Measurements from ENCODE around the gene PCDHB16. TPM values are rescaled to one million over a fixed set of nuclear protein-coding genes. Genes with fewer than 3 reads are reported as not detected.
A peak's percentile ranks its signal among the peaks of the same experiment; 100 is the strongest.
"Not testable (repeated sequence)": the region's sequence is repeated elsewhere in the genome, so short reads cannot be mapped to it uniquely, and the experiment has no call there.

The PCDHB16 gene
- total RNA-seq, result 0.58 TPM

DNA sequence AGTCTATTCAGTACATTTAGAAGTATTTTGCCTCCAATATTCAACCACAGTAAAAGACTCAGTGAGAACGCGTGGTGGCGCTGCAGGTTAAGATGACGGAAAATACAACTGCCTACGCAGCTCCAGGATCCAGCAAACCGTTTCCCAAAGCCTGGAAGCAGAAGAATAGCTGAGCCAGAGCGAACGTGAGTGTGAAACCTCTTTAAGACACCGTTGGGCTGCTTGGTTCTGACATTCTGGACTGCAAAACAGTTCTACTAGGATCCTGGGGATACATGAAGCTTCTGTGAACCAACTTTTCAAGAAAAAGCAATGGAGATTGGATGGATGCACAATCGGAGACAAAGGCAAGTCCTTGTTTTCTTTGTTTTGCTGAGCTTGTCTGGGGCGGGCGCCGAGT, at the start of gene PCDHB16:
Gene PCDHB16, plus strand, starts transcription at position 140 of the 400 bp plus-strand sequence. Its CDS starts 173 bp downstream, at position 313.
- DNase-seq (ENCODE audit: low spot score) (no peak), ATAC-seq (no peak)

DNA sequence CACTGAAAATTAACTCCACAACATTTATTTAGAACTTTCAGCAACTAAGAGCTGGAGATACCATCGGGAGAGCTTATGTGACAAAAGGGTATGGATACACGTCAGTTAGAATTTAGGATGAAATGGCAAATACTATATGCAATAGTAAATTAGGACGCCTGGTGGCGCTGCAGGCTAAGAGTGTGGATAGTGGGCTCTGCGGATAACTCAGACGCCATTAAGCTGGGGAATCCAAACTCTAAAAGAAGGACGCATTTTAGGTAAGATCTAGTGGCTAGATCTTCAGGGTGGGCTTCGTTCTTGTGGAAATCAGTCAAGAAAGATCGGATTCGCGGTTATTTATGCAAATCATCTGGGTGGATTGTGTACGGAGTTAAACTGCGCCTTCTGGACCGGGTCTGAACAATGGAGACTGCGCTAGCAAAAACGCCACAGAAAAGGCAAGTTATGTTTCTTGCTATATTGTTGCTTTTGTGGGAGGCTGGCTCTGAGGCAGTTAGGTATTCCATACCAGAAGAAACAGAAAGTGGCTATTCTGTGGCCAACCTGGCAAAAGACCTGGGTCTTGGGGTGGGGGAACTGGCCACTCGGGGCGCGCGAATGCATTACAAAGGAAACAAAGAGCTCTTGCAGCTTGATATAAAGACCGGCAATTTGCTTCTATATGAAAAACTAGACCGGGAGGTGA, 47.0 kb upstream of the PCDHB16 start, which contains the start of gene PCDHB5:
Gene PCDHB5, plus strand, starts transcription at position 177 of the 688 bp plus-strand sequence. Its CDS starts 229 bp downstream, at position 406.
- DNase-seq (ENCODE audit: low spot score), result no peak

DNA sequence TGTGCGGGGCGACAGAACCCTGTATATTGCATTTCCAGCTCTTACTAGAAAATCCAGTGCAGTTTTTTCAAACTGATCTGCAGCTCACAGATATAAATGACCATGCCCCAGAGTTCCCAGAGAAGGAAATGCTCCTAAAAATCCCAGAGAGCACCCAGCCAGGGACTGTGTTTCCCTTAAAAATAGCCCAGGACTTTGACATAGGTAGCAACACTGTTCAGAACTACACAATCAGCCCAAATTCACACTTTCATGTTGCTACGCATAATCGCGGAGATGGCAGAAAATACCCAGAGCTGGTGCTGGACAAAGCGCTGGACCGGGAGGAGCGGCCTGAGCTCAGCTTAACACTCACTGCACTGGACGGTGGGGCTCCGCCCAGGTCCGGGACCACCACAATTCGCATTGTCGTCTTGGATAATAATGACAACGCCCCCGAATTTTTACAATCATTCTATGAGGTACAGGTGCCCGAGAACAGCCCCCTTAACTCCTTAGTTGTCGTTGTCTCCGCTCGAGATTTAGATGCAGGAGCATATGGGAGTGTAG, 46.4 kb upstream of the PCDHB16 start:
- no peak for DNase-seq (ENCODE audit: low spot score)
- ATAC-seq, result no peak

More for the DNA sequence above, 47.0 kb upstream of the PCDHB16 start, which contains the start of gene PCDHB5:
- ATAC-seq, result peak; percentile 78

DNA sequence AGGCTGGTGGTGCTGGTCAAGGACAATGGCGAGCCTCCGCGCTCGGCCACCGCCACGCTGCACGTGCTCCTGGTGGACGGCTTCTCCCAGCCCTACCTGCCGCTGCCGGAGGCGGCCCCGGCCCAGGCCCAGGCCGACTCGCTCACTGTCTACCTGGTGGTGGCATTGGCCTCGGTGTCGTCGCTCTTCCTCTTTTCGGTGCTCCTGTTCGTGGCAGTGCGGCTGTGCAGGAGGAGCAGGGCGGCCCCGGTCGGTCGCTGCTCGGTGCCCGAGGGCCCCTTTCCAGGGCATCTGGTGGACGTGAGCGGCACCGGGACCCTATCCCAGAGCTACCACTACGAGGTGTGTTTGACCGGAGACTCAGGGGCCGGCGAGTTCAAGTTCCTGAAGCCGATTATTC, 44.8 kb upstream of the PCDHB16 start:
- ATAC-seq; DNase-seq (ENCODE audit: low spot score): not testable (repeated sequence)

DNA sequence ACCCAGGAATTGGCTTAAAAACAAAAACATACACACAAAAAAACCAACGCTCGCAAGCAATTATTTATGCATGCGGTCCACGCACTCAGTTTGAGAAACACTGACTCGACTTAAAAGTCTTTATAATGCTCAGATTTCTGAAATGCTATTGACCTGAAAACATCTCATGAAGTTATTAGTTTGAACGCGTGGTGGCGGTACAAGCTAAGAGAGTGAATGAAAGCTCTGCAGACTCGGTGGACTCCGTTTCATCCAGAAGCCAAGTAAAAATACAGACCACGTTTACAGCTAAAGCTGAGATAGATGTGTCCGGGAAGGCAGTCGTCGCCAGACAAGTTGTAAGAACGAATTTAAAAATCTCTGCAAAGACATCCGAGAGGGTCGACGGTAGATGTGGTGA, 32.4 kb upstream of the PCDHB16 start, which contains the start of gene PCDHB6:
Gene PCDHB6, plus strand, starts transcription at position 246 of the 400 bp plus-strand sequence. CDS start 201 bp downstream, outside the sequence.
- DNase-seq (ENCODE audit: low spot score) (no peak), ATAC-seq (no peak)

DNA sequence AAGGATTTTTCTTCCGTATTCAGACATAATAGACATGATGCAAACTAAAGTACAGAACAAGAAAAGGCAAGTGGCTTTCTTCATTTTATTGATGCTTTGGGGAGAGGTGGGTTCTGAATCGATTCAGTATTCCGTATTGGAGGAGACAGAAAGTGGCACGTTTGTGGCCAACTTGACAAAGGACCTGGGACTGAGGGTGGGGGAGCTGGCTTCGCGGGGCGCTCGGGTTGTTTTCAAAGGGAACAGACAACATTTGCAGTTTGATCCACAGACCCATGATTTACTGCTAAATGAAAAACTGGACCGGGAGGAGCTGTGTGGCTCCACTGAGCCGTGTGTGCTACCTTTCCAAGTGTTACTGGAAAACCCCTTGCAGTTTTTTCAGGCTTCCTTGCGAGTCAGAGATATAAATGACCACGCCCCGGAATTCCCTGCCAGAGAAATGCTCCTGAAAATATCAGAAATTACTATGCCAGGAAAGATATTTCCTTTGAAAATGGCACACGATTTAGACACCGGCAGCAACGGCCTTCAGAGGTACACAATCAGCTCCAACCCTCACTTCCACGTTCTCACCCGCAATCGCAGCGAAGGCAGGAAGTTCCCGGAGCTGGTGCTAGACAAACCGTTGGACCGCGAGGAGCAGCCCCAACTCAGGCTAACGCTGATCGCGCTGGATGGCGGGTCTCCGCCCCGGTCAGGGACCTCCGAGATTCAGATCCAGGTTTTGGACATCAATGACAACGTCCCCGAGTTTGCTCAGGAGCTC, 31.8 kb upstream of the PCDHB16 start:
- DNase-seq (ENCODE audit: low spot score) (no peak), ATAC-seq (no peak)

DNA sequence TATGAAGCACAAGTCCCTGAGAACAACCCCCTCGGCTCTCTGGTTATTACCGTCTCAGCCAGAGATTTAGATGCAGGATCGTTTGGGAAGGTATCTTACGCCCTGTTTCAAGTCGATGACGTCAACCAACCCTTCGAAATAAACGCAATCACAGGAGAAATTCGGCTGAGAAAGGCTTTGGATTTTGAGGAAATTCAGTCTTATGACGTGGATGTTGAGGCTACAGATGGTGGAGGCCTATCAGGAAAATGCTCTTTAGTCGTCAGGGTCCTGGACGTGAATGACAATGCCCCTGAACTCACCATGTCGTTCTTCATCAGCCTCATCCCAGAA, 31.2 kb upstream of the PCDHB16 start:
- no peak for ATAC-seq
- DNase-seq (ENCODE audit: low spot score), result no peak

DNA sequence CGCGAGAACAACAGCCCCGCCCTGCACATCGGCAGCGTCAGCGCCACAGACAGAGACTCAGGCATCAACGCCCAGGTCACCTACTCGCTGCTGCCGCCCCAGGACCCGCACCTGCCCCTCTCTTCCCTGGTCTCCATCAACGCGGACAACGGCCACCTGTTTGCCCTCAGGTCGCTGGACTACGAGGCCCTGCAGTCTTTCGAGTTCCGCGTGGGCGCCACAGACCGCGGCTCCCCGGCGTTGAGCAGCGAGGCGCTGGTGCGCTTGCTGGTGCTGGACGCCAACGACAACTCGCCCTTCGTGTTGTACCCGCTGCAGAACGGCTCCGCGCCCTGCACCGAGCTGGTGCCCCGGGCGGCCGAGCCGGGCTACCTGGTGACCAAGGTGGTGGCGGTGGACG, 30.6 kb upstream of the PCDHB16 start:
- not testable (repeated sequence) for ATAC-seq

DNA sequence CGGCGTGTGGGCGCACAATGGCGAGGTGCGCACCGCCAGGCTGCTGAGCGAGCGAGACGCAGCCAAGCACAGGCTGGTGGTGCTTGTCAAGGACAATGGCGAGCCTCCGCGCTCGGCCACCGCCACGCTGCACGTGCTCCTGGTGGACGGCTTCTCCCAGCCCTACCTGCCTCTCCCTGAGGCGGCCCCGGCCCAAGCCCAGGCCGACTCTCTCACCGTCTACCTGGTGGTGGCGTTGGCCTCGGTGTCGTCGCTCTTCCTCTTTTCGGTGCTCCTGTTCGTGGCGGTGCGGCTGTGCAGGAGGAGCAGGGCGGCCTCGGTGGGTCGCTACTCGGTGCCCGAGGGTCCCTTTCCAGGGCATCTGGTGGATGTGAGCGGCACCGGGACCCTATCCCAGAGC, 30.1 kb upstream of the PCDHB16 start:
- ATAC-seq; DNase-seq (ENCODE audit: low spot score): not testable (repeated sequence)

More for the DNA sequence above, 30.6 kb upstream of the PCDHB16 start:
- DNase-seq (ENCODE audit: low spot score), result not testable (repeated sequence)

DNA sequence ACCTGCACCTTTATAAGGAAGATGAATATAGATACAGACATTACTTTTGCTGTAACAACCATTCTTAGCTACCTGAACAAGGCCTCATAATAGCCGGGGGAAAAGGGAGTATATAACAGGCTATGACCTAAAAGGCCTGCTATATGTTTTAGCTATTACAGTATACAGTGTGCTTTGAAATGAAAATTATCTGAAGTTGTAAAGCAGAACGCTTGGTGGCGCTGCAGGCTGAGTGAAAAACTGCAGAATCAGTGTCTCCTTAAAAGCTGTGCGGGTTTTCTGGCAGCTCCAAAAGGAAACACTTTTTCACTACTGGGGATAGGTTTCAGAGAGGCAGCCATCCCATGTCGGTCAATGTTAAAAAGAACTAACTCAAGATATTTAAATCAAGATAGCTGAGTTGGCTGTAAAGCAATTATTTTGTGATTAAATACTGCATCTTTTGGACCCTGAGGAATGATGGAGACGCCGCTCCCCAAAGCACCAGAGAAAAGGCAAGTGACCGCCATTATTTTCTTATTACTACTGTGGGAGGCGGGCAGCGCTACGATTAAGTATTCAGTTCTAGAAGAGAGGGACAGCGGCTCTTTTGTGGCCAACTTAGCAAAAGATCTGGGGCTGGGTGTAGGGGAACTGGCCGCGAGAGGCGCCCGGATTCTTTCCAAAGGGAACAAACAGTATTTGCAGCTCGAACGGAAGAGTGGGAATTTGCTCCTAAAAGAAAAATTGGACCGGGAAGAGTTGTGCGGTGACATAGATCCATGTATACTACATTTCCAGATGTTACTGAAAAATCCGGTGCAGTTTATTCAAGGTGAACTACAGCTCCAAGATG, 26.4 kb upstream of the PCDHB16 start:
- ATAC-seq (no peak), DNase-seq (ENCODE audit: low spot score) (no peak)

DNA sequence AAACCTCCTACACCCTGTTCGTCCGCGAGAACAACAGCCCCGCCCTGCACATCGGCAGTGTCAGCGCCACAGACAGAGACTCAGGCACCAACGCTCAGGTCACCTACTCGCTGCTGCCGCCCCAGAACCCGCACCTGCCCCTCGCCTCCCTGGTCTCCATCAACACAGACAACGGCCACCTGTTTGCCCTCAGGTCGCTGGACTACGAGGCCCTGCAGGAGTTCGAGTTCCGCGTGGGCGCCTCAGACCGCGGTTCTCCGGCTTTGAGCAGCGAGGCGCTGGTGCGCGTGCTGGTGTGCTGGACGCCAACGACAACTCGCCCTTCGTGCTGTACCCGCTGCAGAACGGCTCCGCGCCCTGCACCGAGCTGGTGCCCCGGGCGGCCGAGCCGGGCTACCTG, 24.8 kb upstream of the PCDHB16 start:
- ATAC-seq; DNase-seq (ENCODE audit: low spot score): not testable (repeated sequence)

DNA sequence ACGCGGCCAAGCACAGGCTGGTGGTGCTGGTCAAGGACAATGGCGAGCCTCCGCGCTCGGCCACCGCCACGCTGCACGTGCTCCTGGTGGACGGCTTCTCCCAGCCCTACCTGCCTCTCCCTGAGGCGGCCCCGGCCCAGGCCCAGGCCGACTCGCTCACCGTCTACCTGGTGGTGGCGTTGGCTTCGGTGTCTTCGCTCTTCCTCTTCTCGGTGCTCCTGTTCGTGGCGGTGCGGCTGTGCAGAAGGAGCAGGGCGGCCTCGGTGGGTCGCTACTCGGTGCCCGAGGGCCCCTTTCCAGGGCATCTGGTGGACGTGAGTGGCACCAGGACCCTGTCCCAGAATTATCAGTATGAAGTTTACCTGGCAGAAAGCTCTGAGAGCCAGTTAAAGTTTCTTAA, 24.3 kb upstream of the PCDHB16 start:
- not testable (repeated sequence) for DNase-seq (ENCODE audit: low spot score); ATAC-seq

DNA sequence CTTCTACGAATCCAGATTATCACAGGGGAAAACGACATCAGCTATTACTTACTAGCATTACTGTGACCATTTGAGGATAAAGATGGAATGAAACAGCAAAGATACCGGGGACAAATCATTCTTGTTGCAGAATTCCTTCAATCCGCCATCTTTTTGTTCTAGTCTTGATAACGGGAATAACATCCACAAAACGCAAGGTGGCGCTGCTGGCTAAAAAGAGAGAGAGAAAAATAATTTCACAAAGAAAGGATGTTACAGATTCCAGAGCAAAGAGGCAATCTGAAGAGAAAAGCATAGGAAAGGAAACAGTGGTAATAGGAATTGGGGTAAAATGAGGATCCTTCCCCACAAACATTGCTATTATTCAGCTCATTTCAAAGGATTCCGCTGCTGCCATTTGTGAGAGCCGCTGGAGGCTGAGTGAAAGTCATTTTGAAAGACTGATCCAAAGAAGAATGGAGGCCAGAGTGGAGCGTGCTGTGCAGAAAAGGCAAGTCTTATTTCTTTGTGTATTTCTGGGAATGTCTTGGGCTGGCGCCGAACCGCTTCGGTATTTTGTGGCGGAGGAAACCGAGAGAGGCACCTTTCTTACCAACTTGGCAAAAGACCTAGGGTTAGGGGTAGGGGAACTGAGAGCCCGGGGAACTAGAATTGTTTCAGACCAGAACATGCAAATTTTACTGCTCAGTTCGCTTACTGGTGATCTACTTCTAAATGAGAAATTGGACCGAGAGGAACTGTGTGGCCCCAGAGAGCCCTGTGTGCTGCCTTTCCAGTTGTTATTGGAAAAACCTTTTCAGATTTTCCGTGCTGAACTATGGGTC, 9.6 kb upstream of the PCDHB16 start, which contains the start of gene PCDHB7:
Gene PCDHB7, plus strand, starts transcription at position 264 of the 824 bp plus-strand sequence. Its CDS starts 192 bp downstream, at position 456.
- no peak for ATAC-seq
- DNase-seq (ENCODE audit: low spot score), result no peak

DNA sequence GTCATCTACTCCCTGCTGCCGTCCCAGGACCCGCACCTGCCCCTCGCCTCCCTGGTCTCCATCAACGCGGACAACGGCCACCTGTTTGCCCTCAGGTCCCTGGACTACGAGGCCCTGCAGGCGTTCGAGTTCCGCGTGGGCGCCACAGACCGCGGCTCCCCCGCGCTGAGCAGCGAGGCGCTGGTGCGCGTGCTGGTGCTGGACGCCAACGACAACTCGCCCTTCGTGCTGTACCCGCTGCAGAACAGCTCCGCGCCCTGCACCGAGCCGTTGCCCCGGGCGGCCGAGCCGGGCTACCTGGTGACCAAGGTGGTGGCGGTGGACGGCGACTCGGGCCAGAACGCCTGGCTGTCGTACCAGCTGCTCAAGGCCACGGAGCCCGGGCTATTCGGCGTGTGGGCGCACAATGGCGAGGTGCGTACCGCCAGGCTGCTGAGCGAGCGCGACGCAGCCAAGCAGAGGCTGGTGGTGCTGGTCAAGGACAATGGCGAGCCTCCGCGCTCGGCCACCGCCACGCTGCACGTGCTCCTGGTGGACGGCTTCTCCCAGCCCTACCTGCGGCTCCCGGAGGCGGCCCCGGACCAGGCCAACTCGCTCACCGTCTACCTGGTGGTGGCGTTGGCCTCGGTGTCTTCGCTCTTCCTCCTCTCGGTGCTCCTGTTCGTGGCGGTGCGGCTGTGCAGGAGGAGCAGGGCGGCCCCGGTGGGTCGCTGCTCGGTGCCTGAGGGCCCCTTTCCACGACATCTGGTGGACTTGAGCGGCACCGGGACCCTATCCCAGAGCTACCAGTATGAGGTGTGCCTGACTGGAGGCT, 7.7 kb upstream of the PCDHB16 start:
- ATAC-seq; DNase-seq (ENCODE audit: low spot score): not testable (repeated sequence)

DNA sequence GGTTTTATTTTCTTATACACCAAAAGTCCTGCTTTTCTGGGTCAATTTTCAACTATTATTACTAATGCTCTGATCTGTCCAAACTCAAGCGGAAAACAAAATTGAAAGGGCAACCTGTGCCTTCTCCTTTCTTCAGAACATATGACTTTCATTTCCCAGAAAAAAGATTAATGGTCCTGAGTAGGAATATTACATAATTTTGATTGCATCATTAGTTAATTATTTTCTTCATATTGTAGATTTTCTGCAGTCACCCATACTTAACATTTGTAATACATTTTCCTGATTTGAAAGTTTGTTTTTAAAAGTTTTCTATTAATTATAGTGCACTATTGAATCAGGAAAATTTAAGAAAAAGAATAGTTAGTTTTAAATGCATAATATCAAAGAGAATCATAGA, 6.3 kb upstream of the PCDHB16 start:
- ATAC-seq, result no peak
- no peak for DNase-seq (ENCODE audit: low spot score)

DNA sequence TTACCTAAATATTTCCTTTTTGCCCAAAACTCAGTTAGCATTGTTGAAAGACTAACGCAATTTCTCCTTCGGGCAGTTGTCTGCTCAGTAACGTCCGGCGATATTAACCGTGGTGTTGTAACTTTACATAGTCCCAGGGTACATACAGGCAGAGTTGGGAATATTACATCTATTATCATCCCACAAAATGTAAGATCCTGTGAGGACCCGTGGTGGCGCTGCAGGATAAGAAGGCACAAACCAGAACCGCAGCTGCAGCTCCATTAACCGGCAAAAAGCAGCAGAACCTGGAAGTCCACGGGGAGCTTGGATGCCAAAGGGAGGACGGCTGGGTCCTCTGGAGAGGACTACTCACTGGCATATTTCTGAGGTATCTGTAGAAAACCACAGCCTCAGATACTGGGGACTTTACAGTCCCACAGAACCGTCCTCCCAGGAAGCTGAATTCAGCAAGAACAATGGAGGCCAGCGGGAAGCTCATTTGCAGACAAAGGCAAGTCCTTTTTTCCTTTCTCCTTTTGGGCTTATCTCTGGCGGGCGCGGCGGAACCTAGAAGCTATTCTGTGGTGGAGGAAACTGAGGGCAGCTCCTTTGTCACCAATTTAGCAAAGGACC, 4.5 kb upstream of the PCDHB16 start, which contains the start of gene PCDHB8:
Gene PCDHB8, plus strand, starts transcription at position 214 of the 615 bp plus-strand sequence. Its CDS starts 245 bp downstream, at position 459.
- not testable (repeated sequence) for DNase-seq (ENCODE audit: low spot score); ATAC-seq

DNA sequence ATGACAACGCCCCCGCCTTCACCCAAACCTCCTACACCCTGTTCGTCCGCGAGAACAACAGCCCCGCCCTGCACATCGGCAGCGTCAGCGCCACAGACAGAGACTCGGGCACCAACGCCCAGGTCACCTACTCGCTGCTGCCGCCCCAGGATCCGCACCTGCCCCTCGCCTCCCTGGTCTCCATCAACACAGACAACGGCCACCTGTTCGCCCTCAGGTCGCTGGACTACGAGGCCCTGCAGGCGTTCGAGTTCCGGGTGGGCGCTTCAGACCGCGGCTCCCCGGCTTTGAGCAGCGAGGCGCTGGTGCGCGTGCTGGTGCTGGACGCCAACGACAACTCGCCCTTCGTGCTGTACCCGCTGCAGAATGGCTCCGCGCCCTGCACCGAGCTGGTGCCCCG, 2.8 kb upstream of the PCDHB16 start:
- not testable (repeated sequence) for DNase-seq (ENCODE audit: low spot score); ATAC-seq

DNA sequence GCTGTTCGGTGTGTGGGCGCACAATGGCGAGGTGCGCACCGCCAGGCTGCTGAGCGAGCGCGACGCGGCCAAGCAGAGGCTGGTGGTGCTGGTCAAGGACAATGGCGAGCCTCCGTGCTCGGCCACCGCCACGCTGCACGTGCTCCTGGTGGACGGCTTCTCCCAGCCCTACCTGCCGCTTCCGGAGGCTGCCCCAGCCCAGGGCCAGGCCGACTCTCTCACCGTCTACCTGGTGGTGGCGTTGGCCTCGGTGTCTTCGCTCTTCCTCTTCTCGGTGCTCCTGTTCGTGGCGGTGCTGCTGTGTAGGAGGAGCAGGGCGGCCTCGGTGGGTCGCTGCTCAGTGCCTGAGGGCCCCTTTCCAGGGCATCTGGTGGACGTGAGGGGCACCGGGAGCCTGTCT, 2.3 kb upstream of the PCDHB16 start:
- DNase-seq (ENCODE audit: low spot score); ATAC-seq: not testable (repeated sequence)
